NCI-H2029 (cell line): ENCODE measurements around the gene CCL1.
"Not testable (repeated sequence)": the region's sequence is repeated elsewhere in the genome, so short reads cannot be mapped to it uniquely, and the experiment has no call there.

ENCODE experiments used
- DNase-seq: peaks from one replicate; lab custom pipeline; 2025; lab: John Stamatoyannopoulos, UW

Gene CCL1

GRCh38 chr17:34357398-34357797 is 5.6 kb downstream of the CCL1 start:
- no peak for DNase-seq

GRCh38 chr17:34356194-34356593 is 6.8 kb downstream of the CCL1 start, which contains the start of gene CCL13:
CCL13 (plus strand) TSS chr17:34356480; CDS start chr17:34356527, 47 bp downstream.
- no peak for DNase-seq

- no peak for DNase-seq
Measured at GRCh38 chr17:34354637-34355036, 8.4 kb downstream of the CCL1 start.

- DNase-seq: no peak
Measured at GRCh38 chr17:34352191-34352590, 10.8 kb downstream of the CCL1 start.

GRCh38 chr17:34351096-34351495 is 11.9 kb downstream of the CCL1 start:
- no peak for DNase-seq

GRCh38 chr17:34349751-34350150 is 13.3 kb downstream of the CCL1 start:
- DNase-seq: no peak

- no peak for DNase-seq
Measured at GRCh38 chr17:34347063-34347462, 16.0 kb downstream of the CCL1 start.

- no peak for DNase-seq
Measured at GRCh38 chr17:34341916-34342315, 21.1 kb downstream of the CCL1 start.

- DNase-seq: no peak
Measured at GRCh38 chr17:34339138-34339770, 23.8 kb downstream of the CCL1 start.

- DNase-seq: no peak
Measured at GRCh38 chr17:34337701-34338100, 25.3 kb downstream of the CCL1 start.

GRCh38 chr17:34327580-34327979 is 35.5 kb downstream of the CCL1 start:
- DNase-seq: not testable (repeated sequence)

- DNase-seq: no peak
Measured at GRCh38 chr17:34321964-34322363, 41.1 kb downstream of the CCL1 start.

GRCh38 chr17:34319039-34319483 is 44.0 kb downstream of the CCL1 start, which contains the start of gene CCL8:
CCL8 (plus strand) TSS chr17:34319435; CDS start chr17:34319502, 67 bp downstream.
- no peak for DNase-seq

- no peak for DNase-seq
Measured at GRCh38 chr17:34318474-34318873, 44.6 kb downstream of the CCL1 start.

GRCh38 chr17:34314279-34314678 is 48.8 kb downstream of the CCL1 start:
- no peak for DNase-seq

GRCh38 chr17:34313164-34313563 is 49.9 kb downstream of the CCL1 start:
- no peak for DNase-seq

- no peak for DNase-seq
Measured at GRCh38 chr17:34312080-34312479, 51.0 kb downstream of the CCL1 start.

- no peak for DNase-seq
Measured at GRCh38 chr17:34311291-34311690, 51.7 kb downstream of the CCL1 start.
